ENCODE measurements around the gene MRFAP1L1.

DNA sequence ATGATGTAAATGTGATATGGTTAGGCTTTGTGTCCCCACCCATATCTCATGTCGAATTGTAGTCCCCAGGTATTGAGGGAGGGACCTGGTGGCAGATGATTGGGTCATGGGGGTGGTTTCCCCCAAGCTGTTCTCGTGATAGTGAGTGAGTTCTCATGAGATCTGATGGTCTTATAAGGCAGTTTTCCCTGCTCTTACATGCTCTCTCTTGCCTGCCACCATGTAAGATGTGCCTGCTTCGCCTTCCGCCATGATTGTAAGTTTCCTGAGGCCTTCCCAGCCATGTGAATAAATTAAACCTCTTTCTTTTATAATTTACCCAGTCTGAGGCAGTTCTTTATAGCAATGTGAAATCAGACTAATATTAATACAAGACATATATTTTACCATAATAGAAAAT is 30.3 kb upstream of the MRFAP1L1 start:
- TF ChIP-seq BACH1 (tag; IDR thresholded peaks at IDR 0.05) = no peak
- TF ChIP-seq CHD4 (IDR thresholded peaks at IDR 0.05; ENCODE audit: insufficient read depth, insufficient replicate concordance, low read depth, low read length, poor library complexity, severe bottlenecking) = no peak
- TF ChIP-seq SMAD4 (CRISPR knock-in tag; conservative IDR thresholded peaks at IDR 0.05) = no peak
- no peak for TF ChIP-seq BRCA1 (IDR thresholded peaks at IDR 0.05)
- TF ChIP-seq BRCA1 (CRISPR knock-in tag; IDR thresholded peaks at IDR 0.05) = no peak
- no peak for TF ChIP-seq HDGF (IDR thresholded peaks at IDR 0.05)
- TF ChIP-seq CTCF (IDR thresholded peaks at IDR 0.05 in 2 of 3, conservative IDR thresholded peaks at IDR 0.05 in 1 of 3; ENCODE audit: insufficient read depth in 2 of 3, low read depth in 1 of 3, low read length in 3 of 3) = no peak
- TF ChIP-seq ZFPM2 (CRISPR knock-in tag; IDR thresholded peaks at IDR 0.05) = no peak
- TF ChIP-seq, protein P1, sequence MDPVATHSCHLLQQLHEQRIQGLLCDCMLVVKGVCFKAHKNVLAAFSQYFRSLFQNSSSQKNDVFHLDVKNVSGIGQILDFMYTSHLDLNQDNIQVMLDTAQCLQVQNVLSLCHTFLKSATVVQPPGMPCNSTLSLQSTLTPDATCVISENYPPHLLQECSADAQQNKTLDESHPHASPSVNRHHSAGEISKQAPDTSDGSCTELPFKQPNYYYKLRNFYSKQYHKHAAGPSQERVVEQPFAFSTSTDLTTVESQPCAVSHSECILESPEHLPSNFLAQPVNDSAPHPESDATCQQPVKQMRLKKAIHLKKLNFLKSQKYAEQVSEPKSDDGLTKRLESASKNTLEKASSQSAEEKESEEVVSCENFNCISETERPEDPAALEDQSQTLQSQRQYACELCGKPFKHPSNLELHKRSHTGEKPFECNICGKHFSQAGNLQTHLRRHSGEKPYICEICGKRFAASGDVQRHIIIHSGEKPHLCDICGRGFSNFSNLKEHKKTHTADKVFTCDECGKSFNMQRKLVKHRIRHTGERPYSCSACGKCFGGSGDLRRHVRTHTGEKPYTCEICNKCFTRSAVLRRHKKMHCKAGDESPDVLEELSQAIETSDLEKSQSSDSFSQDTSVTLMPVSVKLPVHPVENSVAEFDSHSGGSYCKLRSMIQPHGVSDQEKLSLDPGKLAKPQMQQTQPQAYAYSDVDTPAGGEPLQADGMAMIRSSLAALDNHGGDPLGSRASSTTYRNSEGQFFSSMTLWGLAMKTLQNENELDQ (CRISPR knock-in tag; IDR thresholded peaks at IDR 0.05; ENCODE audit: borderline replicate concordance) = no peak
- no peak for TF ChIP-seq SMARCC2 (IDR thresholded peaks at IDR 0.05; ENCODE audit: low read depth)
- no peak for TF ChIP-seq E2F4 (CRISPR knock-in tag; IDR thresholded peaks at IDR 0.05; ENCODE audit: low read depth)
